Brain microvascular endothelial cell (primary cell): Measurements from ENCODE around the gene ATR.

Source experiments
- DNase-seq: peaks from one replicate; pipeline ENCODE4 v3.0.0-alpha.2; 2020
- H3K27ac ChIP-seq: fragments of 250-450 bp; sonication (Bioruptor Pico); 2 replicates; pipeline ENCODE4 v1.5.1; 2020; ENCODE audit warnings: mild to moderate bottlenecking, moderate library complexity
- H3K27me3 ChIP-seq: fragments of 250-450 bp; sonication (Bioruptor Pico); replicated peaks from 2 replicates; pipeline ENCODE4 v1.5.1; 2020; ENCODE audit warnings: mild to moderate bottlenecking
- H3K36me3 ChIP-seq: fragments of 250-450 bp; sonication (Bioruptor Pico); replicated peaks from 2 replicates; pipeline ENCODE4 v1.5.1; 2020; ENCODE audit warnings: mild to moderate bottlenecking
- H3K4me3 ChIP-seq: 2 replicates; pipeline ENCODE4 v1.5.1; 2011; ENCODE audit warnings: low read depth, mild to moderate bottlenecking, control low read depth, low read length, moderate library complexity
- CTCF ChIP-seq: IDR thresholded peaks from 2 replicates; pipeline ENCODE4 v1.5.1; 2011; ENCODE audit warnings: low read depth, mild to moderate bottlenecking, moderate library complexity, low read length, control low read depth, inconsistent platforms; ENCODE audit errors: missing control alignments
- in situ Hi-C: cut with HindIII; loops from 2 replicates; pipeline ENCODE4 v1.10.0; 2017; ENCODE audit warnings: low sequenced_read_pairs, low pct_ligation_motif_present

The ATR gene

GRCh38 chr3:142622405-142622804, 43.9 kb upstream of the ATR start:
- Histone ChIP-seq H3K27me3 (no peaks in the 10 kb centered on the region), H3K27ac (no peak overlapping the region), H3K4me3 (no peak overlapping the region), H3K36me3 (no peaks in the 10 kb centered on the region)
- in situ Hi-C loops: no loop called here
- TF ChIP-seq CTCF: no peak
- DNase-seq: no peak

GRCh38 chr3:142618917-142619461, 40.5 kb upstream of the ATR start:
- H3K36me3 ChIP-seq: no peaks in the 10 kb centered on the region
- H3K27ac ChIP-seq: no peak overlapping the region
- TF ChIP-seq CTCF: no peak
- H3K4me3 ChIP-seq: no peak overlapping the region
- peak; percentile 2 for DNase-seq
- in situ Hi-C loops: no loop called here
- no peaks in the 10 kb centered on the region for H3K27me3 ChIP-seq

GRCh38 chr3:142615171-142615570, 36.6 kb upstream of the ATR start:
- no peak for TF ChIP-seq CTCF
- no peaks in the 10 kb centered on the region for H3K36me3 ChIP-seq
- DNase-seq: no peak
- H3K4me3 ChIP-seq: no peak overlapping the region
- in situ Hi-C loops: no loop called here
- H3K27me3 ChIP-seq: no peaks in the 10 kb centered on the region
- no peak overlapping the region for H3K27ac ChIP-seq

GRCh38 chr3:142614059-142614626, 35.6 kb upstream of the ATR start:
- in situ Hi-C loops: no loop called here
- TF ChIP-seq CTCF: no peak
- H3K4me3 ChIP-seq: no peak overlapping the region
- DNase-seq: no peak
- no peak overlapping the region for H3K27ac ChIP-seq
- no peaks in the 10 kb centered on the region for H3K36me3 ChIP-seq
- no peaks in the 10 kb centered on the region for H3K27me3 ChIP-seq

GRCh38 chr3:142613491-142613890, 35.0 kb upstream of the ATR start:
- Histone ChIP-seq H3K27ac (no peak overlapping the region), H3K4me3 (no peak overlapping the region)
- in situ Hi-C loops: no loop called here

More at GRCh38 chr3:142613491-142613890, 35.0 kb upstream of the ATR start:
- DNase-seq: no peak
- Histone ChIP-seq H3K36me3 (no peaks in the 10 kb centered on the region), H3K27me3 (no peaks in the 10 kb centered on the region)
- no peak for TF ChIP-seq CTCF
